H1 (cell line): ENCODE results near the gene HS3ST3B1. TPM values are rescaled to one million over a fixed set of nuclear protein-coding genes. Genes with fewer than 3 reads are reported as not detected.

Experiments used
- CTCF ChIA-PET: fragments of 300-600 bp; sonication (Branson Sonifier 250); formaldehyde crosslinking; loops from one replicate; lab custom pipeline; 2021; ENCODE audit not compliant: partially characterized antibody; lab: Charles Lee
- POLR2A ChIA-PET: fragments of 300-600 bp; sonication (Branson Sonifier 250); formaldehyde crosslinking; loops from one replicate; lab custom pipeline; 2021; ENCODE audit warnings: inconsistent platforms; ENCODE audit not compliant: partially characterized antibody; lab: Charles Lee
- DNase-seq, 2 experiments: peaks; one replicate each; pipeline versions ENCODE4 v3.0.0 to v3.0.0-alpha.2; 2010 to 2022; ENCODE audit warnings: low spot score in 2 of 2, low read depth in 1 of 2, mixed read lengths in 1 of 2
- FAIRE-seq: peaks from 2 replicates; lab custom pipeline; 2011; peaks lifted over from hg19 to GRCh38; lab: Jason Lieb, UNC
- H2AFZ ChIP-seq: 2 replicates; pipeline ENCODE4 v1.8.1; 2012; ENCODE audit warnings: low read length, inconsistent platforms
- H2AK5ac ChIP-seq: 2 replicates; pipeline ENCODE4 v1.6.1; 2013; ENCODE audit warnings: low read depth, low read length
- H2BK120ac ChIP-seq: replicated peaks from 2 replicates; pipeline ENCODE3; 2013; ENCODE audit warnings: low read depth, low read length, inconsistent platforms
- H2BK12ac ChIP-seq: 2 replicates; pipeline ENCODE4 v1.6.1; 2013; ENCODE audit warnings: low read depth, low read length
- H2BK15ac ChIP-seq: 2 replicates; pipeline ENCODE4 v1.6.1; 2013; ENCODE audit warnings: low read length
- H2BK20ac ChIP-seq: 2 replicates; pipeline ENCODE4 v1.6.1; 2013; ENCODE audit warnings: low read length
- H2BK5ac ChIP-seq: 2 replicates; pipeline ENCODE4 v1.6.1; 2013; ENCODE audit warnings: low read depth, low read length
- H3K14ac ChIP-seq: 2 replicates; pipeline ENCODE4 v1.6.1; 2013; ENCODE audit warnings: inconsistent platforms; ENCODE audit not compliant: insufficient read length
- H3K18ac ChIP-seq: 2 replicates; pipeline ENCODE4 v1.6.1; 2013; ENCODE audit warnings: low read length; ENCODE audit errors: extremely low read depth
- H3K23ac ChIP-seq: 2 replicates; pipeline ENCODE4 v1.6.1; 2013; ENCODE audit warnings: inconsistent platforms; ENCODE audit not compliant: insufficient read length
- H3K23me2 ChIP-seq: 2 replicates; pipeline ENCODE4 v1.6.1; 2013; ENCODE audit warnings: low read depth, low read length
- H3K27ac ChIP-seq: 2 replicates; pipeline ENCODE4 v1.6.1; 2011; ENCODE audit warnings: low read depth, low read length, inconsistent platforms
- H3K27me3 ChIP-seq, 4 experiments: replicated peaks in 1 of 4; 1 replicate in 1 of 4; 2 replicates in 3 of 4; pipeline versions ENCODE4 v1.6.1 to v1.8.1; 2011 to 2013; ENCODE audit warnings: low read length in 3 of 4, mild to moderate bottlenecking in 3 of 4, inconsistent platforms in 2 of 4, mixed read lengths in 2 of 4, moderate library complexity in 1 of 4; ENCODE audit not compliant: control insufficient read depth in 3 of 4, insufficient read depth in 3 of 4; ENCODE audit errors: extremely low read depth in 1 of 4
- H3K36me3 ChIP-seq, 4 experiments: 2 replicates each; pipeline versions ENCODE4 v1.6.1 to v1.8.1; 2011 to 2013; ENCODE audit warnings: mild to moderate bottlenecking in 4 of 4, low read length in 3 of 4, moderate library complexity in 2 of 4, control low read depth in 1 of 4, inconsistent platforms in 1 of 4; ENCODE audit not compliant: insufficient read depth in 4 of 4, control insufficient read depth in 2 of 4
- H3K4ac ChIP-seq: replicated peaks from 2 replicates; pipeline ENCODE3; 2013; ENCODE audit warnings: low read length, low read depth, mixed read lengths, inconsistent platforms; ENCODE audit not compliant: insufficient read length
- H3K4me1 ChIP-seq, 4 experiments: replicated peaks in 1 of 4; 1 replicate in 1 of 4; 2 replicates in 3 of 4; pipeline versions ENCODE4 v1.6.1 to v1.8.1; 2011 to 2013; ENCODE audit warnings: low read length in 3 of 4, inconsistent platforms in 2 of 4, mixed read lengths in 1 of 4; ENCODE audit not compliant: insufficient read depth in 4 of 4, control insufficient read depth in 3 of 4
- H3K4me2 ChIP-seq, 2 experiments: 2 replicates each; pipeline versions ENCODE4 v1.6.1 to v1.8.1; 2011 to 2013; ENCODE audit warnings: low read depth in 2 of 2, low read length in 2 of 2, control low read depth in 1 of 2, inconsistent platforms in 1 of 2, mild to moderate bottlenecking in 1 of 2; ENCODE audit not compliant: insufficient read depth in 1 of 2
- H3K4me3 ChIP-seq, 4 experiments: fragments of 200-600, 300-600 bp in 1 of 4; sonication (generic), shearing (Covaris generic), sonication (Bioruptor Twin) in 1 of 4; 2 replicates each; pipeline versions ENCODE4 v1.5.1 to v1.8.1; 2011 to 2016; ENCODE audit warnings: low read length in 4 of 4, low read depth in 3 of 4, control low read depth in 2 of 4, inconsistent platforms in 2 of 4, mild to moderate bottlenecking in 2 of 4, mixed read lengths in 1 of 4, moderate library complexity in 1 of 4; ENCODE audit not compliant: insufficient read depth in 2 of 4; ENCODE audit errors: extremely low read depth in 1 of 4
- H3K56ac ChIP-seq: replicated peaks from 2 replicates; pipeline ENCODE3; 2013; ENCODE audit warnings: low read depth, mild to moderate bottlenecking, mixed read lengths, low read length, inconsistent platforms; ENCODE audit not compliant: insufficient read length
- H3K79me1 ChIP-seq: 2 replicates; pipeline ENCODE4 v1.6.1; 2013; ENCODE audit warnings: low read depth, low read length, control low read depth
- H3K79me2 ChIP-seq, 2 experiments: 2 replicates each; pipeline versions ENCODE4 v1.6.1 to v1.8.1; 2012 to 2013; ENCODE audit warnings: low read length in 2 of 2, mild to moderate bottlenecking in 2 of 2, inconsistent platforms in 1 of 2; ENCODE audit not compliant: insufficient read depth in 2 of 2, control insufficient read depth in 1 of 2
- H3K9ac ChIP-seq, 4 experiments: replicated peaks in 1 of 4; 1 replicate in 1 of 4; 2 replicates in 3 of 4; pipeline versions ENCODE4 v1.6.1 to v1.8.1; 2011 to 2013; ENCODE audit warnings: low read depth in 3 of 4, low read length in 3 of 4, control low read depth in 2 of 4, mild to moderate bottlenecking in 2 of 4, moderate library complexity in 2 of 4, inconsistent platforms in 1 of 4; ENCODE audit errors: extremely low read depth in 1 of 4
- H3K9me3 ChIP-seq, 2 experiments: 2 replicates each; pipeline versions ENCODE4 v1.6.1 to v1.8.1; 2012 to 2013; ENCODE audit warnings: mild to moderate bottlenecking in 2 of 2, moderate library complexity in 2 of 2, control low read depth in 1 of 2, inconsistent platforms in 1 of 2, low read depth in 1 of 2, low read length in 1 of 2, mixed read lengths in 1 of 2; ENCODE audit not compliant: insufficient read depth in 2 of 2
- H4K20me1 ChIP-seq, 2 experiments: replicated peaks in 1 of 2; 2 replicates each; pipeline versions ENCODE3 to v1.8.1; 2011 to 2013; ENCODE audit warnings: inconsistent platforms in 2 of 2, low read length in 2 of 2, mild to moderate bottlenecking in 1 of 2; ENCODE audit not compliant: insufficient read depth in 2 of 2, control insufficient read depth in 1 of 2
- H4K5ac ChIP-seq: 2 replicates; pipeline ENCODE4 v1.6.1; 2013; ENCODE audit warnings: low read length, low read depth, mixed read lengths, inconsistent platforms; ENCODE audit not compliant: insufficient read length
- H4K8ac ChIP-seq: 2 replicates; pipeline ENCODE4 v1.8.0; 2013; ENCODE audit warnings: mild to moderate bottlenecking, moderate library complexity, low read length, inconsistent platforms; ENCODE audit not compliant: insufficient read depth; ENCODE audit errors: extremely low read depth
- H4K91ac ChIP-seq: replicated peaks from 2 replicates; pipeline ENCODE3; 2013; ENCODE audit warnings: low read length, mixed read lengths, inconsistent platforms; ENCODE audit not compliant: insufficient read length
- BACH1 ChIP-seq: IDR thresholded peaks from 2 replicates; pipeline ENCODE4 v1.6.1; 2012; ENCODE audit warnings: low read length, improper control_type of control experiment
- CBX8 ChIP-seq: fragments of 300-800, 300-1000 bp; sonication (generic); IDR thresholded peaks from 2 replicates; pipeline ENCODE4 v1.7.1; 2016; ENCODE audit warnings: low read depth, low read length, borderline replicate concordance
- EP300 ChIP-seq, 2 experiments: IDR thresholded peaks; 1 replicate in 1 of 2; 2 replicates in 1 of 2; pipeline ENCODE4 v1.6.1; 2011 to 2012; ENCODE audit warnings: low read depth in 2 of 2, low read length in 2 of 2, mild to moderate bottlenecking in 2 of 2, borderline replicate concordance in 1 of 2, inconsistent platforms in 1 of 2, moderate library complexity in 1 of 2
- EZH2 ChIP-seq: fragments of 200-600 bp; sonication (generic); IDR thresholded peaks from 2 replicates; pipeline ENCODE4 v1.7.1; 2012; ENCODE audit warnings: low read depth, mild to moderate bottlenecking, moderate library complexity, low read length, inconsistent platforms; ENCODE audit not compliant: severe bottlenecking
- HDAC6 ChIP-seq: IDR thresholded peaks from one replicate; pipeline ENCODE4 v1.7.1; 2012; ENCODE audit warnings: low read depth, mild to moderate bottlenecking, inconsistent platforms, low read length, moderate library complexity
- MAFK ChIP-seq: IDR thresholded peaks from 2 replicates; pipeline ENCODE4 v1.6.1; 2012; ENCODE audit warnings: low read depth, mild to moderate bottlenecking, improper control_type of control experiment, low read length
- SAP30 ChIP-seq: fragments of 300-600 bp; sonication (generic); IDR thresholded peaks from 2 replicates; pipeline ENCODE4 v1.7.1; 2012; ENCODE audit warnings: low read length, moderate library complexity, mild to moderate bottlenecking, inconsistent platforms; ENCODE audit not compliant: insufficient read depth, insufficient replicate concordance
- SIN3A ChIP-seq, 2 experiments: IDR thresholded peaks in 1 of 2; conservative IDR thresholded peaks in 1 of 2; 2 replicates each; pipeline ENCODE4 v1.6.1; 2011 to 2012; ENCODE audit warnings: low read length in 2 of 2, improper control_type of control experiment in 1 of 2, low read depth in 1 of 2, mild to moderate bottlenecking in 1 of 2
- TEAD4 ChIP-seq: IDR thresholded peaks from 2 replicates; pipeline ENCODE4 v1.6.1; 2012; ENCODE audit warnings: low read depth, low read length, inconsistent platforms, mixed read lengths
- YY1 ChIP-seq: IDR thresholded peaks from 2 replicates; pipeline ENCODE4 v1.6.1; 2011; ENCODE audit warnings: low read depth, mild to moderate bottlenecking, low read length
- ZNF274 ChIP-seq: IDR thresholded peaks from 2 replicates; pipeline ENCODE4 v1.7.0; 2012; ENCODE audit warnings: low read length, borderline replicate concordance; ENCODE audit errors: extremely low read depth
- WGBS, 2 experiments: shearing (Covaris generic) in 1 of 2; methylation state at CpG; one replicate each; pipeline versions ENCODE4 v1.1.6 to v1.1.7; 2013 to 2015; ENCODE audit warnings: low lambda C conversion rate in 2 of 2, mixed read lengths in 2 of 2, inconsistent platforms in 1 of 2, low coverage in 1 of 2, missing lambda C conversion rate in 1 of 2; ENCODE audit not compliant: insufficient replicate concordance in 2 of 2, insufficient coverage in 1 of 2, insufficient read length in 1 of 2; ENCODE audit errors: extremely low coverage in 1 of 2, missing lambda C conversion rate in 1 of 2; 5-methylcytosine and 5-hydroxymethylcytosine counted together
- polyA plus RNA-seq, 7 experiments: library from polyadenylated mRNA; depleted of rRNA in 3 of 7; stranded (reverse) in 5 of 7; unstranded in 2 of 7; fragments of >200 nt in 5 of 7; fragments of 200-250 nt in 2 of 7; gene quantifications; 1 replicate in 5 of 7; 2 replicates in 1 of 7; 4 replicates in 1 of 7; pipeline versions ENCODE4 v1.2.1 to v1.2.3, GENCODE V29; 2011 to 2013; ENCODE audit warnings: missing spikeins in 2 of 7, mixed read lengths in 2 of 7
- total RNA-seq: library from RNA; stranded (reverse); fragmentation: NEBNext Ultra II Directional; extraction: Animal tissue kit (Norgen Biotek cat#: 25700); gene quantifications from 2 replicates; pipeline ENCODE4 v1.2.1, GENCODE V29; 2021
- TF ChIP-seq, protein P1 (sequence below): IDR thresholded peaks from 2 replicates; pipeline ENCODE4 v1.6.1; 2012; ENCODE audit warnings: inconsistent platforms
- TF ChIP-seq, protein P2 (sequence below): IDR thresholded peaks from 2 replicates; pipeline ENCODE4 v1.6.1; 2011; ENCODE audit warnings: low read depth, mild to moderate bottlenecking, low read length; ENCODE audit not compliant: insufficient read depth

Gene HS3ST3B1
- total and polyA plus RNA-seq, 2 of the 8 experiments (the other 6 are each of a cell fraction or from before 2014, with no cell fraction given): 4.7 to 14.4 TPM

- Histone ChIP-seq H3K4ac (no peak overlapping the region), H3K23ac (no peak overlapping the region), H3K4me3 (no peak overlapping the region), H3K56ac (no peak overlapping the region), H4K20me1 (no peaks in the 10 kb centered on the region), H2AK5ac (no peak overlapping the region), H4K8ac (no peak overlapping the region), H3K23me2 (no peaks in the 10 kb centered on the region), H3K4me1 (peaks cover 0 to 8% (median 3%) of the 10 kb centered on the region in 4 experiments; a peak in 5 of 7 replicates), H3K9ac (no peak overlapping the region), H4K5ac (no peak overlapping the region), H3K18ac (no peak overlapping the region), H2BK12ac (peak overlapping the region; percentile 43; the same call in 1 of the 2 replicates), H3K27ac (no peak overlapping the region), H2BK5ac (no peak overlapping the region), H3K27me3 (no peaks in the 10 kb centered on the region), H3K4me2 (no peak overlapping the region), H3K79me2 (no peaks in the 10 kb centered on the region), H4K91ac (no peak overlapping the region), H3K79me1 (no peaks in the 10 kb centered on the region), H2BK20ac (no peak overlapping the region), H3K36me3 (no peaks in the 10 kb centered on the region), H2AFZ (no peak overlapping the region), H2BK15ac (no peak overlapping the region), H3K14ac (no peak overlapping the region), H2BK120ac (no peak overlapping the region), H3K9me3 (no peaks in the 10 kb centered on the region)
- 90% methylated on average over 1 of the region's 1 CpG; no CpG with 5 or more reads in 1 of the 2 experiments for WGBS, 2 experiments
- ChIA-PET CTCF (interaction anchor here (0.6 to 1.6 kb wide), 5 partner anchors 13 to 633 kb away, joined by 3 to 5 read pairs (median 3); no protein-coding TSS in a partner anchor), POLR2A (no interaction called here)
- DNase-seq (no peak), FAIRE-seq (no peak)
- TF ChIP-seq ZNF274 (no peak), MAFK (no peak), EZH2 (no peak), CBX8 (no peak), HDAC6 (no peak), TEAD4 (no peak), SIN3A (conservative IDR thresholded peaks at IDR 0.05 in 1 of 2, IDR thresholded peaks at IDR 0.05 in 1 of 2; ENCODE audit: low read depth in 1 of 2, low read length in 2 of 2) (no peak), BACH1 (no peak), EP300 (IDR thresholded peaks at IDR 0.05; ENCODE audit: borderline replicate concordance in 1 of 2, low read depth in 2 of 2, low read length in 2 of 2) (no peak), YY1 (no peak), SAP30 (no peak)
- TF ChIP-seq, protein P1, sequence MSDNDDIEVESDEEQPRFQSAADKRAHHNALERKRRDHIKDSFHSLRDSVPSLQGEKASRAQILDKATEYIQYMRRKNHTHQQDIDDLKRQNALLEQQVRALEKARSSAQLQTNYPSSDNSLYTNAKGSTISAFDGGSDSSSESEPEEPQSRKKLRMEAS: no peak
- TF ChIP-seq, protein P2, sequence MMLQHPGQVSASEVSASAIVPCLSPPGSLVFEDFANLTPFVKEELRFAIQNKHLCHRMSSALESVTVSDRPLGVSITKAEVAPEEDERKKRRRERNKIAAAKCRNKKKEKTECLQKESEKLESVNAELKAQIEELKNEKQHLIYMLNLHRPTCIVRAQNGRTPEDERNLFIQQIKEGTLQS: no peak
These were observed 73.4 kb downstream of the HS3ST3B1 start for GRCh38 chr17:14374268-14374667.
